ENCODE data around the gene SLTM. TPM values are rescaled to one million over a fixed set of nuclear protein-coding genes. Genes with fewer than 3 reads are reported as not detected.

SLTM gene
- polyA plus RNA-seq, 1 donor (not counting 4 experiments of a cell fraction or from before 2014, with no cell fraction given), result 58.9 TPM

DNA sequence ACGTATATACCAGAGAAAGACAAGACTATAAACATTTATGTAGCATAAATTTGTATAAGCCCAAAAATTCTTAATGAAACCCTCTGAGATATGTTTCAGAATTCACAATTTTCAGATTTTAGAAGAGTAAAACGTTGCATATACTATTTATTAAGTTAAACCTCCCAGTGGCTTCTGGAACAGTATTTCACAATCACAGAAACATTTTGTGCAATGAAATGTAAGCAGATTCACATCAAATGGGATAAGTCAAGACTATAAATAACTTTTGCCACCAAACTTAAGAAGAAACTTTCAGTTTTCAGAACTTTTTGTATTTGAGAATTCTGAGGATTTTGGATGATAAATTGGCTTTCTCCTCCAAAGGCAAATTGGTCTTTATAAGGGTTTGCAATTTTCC lies 9.2 kb downstream of the SLTM start:
- Histone ChIP-seq H4K20me1 (ENCODE audit: control insufficient read depth, extremely low read depth, insufficient read depth, low read length) (no peaks in the 10 kb centered on the region), H3K9me1 (ENCODE audit: control insufficient read depth, extremely low read depth, insufficient read depth, low read length) (no peaks in the 10 kb centered on the region), H2AFZ (ENCODE audit: control insufficient read depth, low read length) (no peak overlapping the region), H3K9me3 (ENCODE audit: control insufficient read depth, low read depth, low read length) (no peaks in the 10 kb centered on the region), H3K9ac (ENCODE audit: control insufficient read depth, extremely low read depth, insufficient read depth, low read length) (no peak overlapping the region), H3K4me3 (ENCODE audit: control insufficient read depth in 2 of 3, extremely low read depth in 1 of 3, insufficient read depth in 2 of 3, low read depth in 1 of 3, low read length in 3 of 3) (no peak overlapping the region), H3K4me1 (ENCODE audit: control insufficient read depth, extremely low read depth, insufficient read depth, low read length) (peaks cover 14% of the 10 kb centered on the region), H3K4me2 (ENCODE audit: control insufficient read depth, extremely low read depth, insufficient read depth, low read depth, low read length) (no peak overlapping the region), H3K36me3 (ENCODE audit: control insufficient read depth in 2 of 2, extremely low read depth in 1 of 2, insufficient read depth in 2 of 2, low read length in 2 of 2) (peaks cover 3 to 37% of the 10 kb centered on the region in 2 experiments), H3K27ac (ENCODE audit: control insufficient read depth, insufficient read depth, low read length) (peak overlapping the region; percentile 13), H3K27me3 (ENCODE audit: control insufficient read depth, extremely low read depth, insufficient read depth, low read length) (no peaks in the 10 kb centered on the region), H3K79me2 (ENCODE audit: control insufficient read depth, insufficient read depth, low read length) (peaks cover 91% of the 10 kb centered on the region)
- DNase-seq (ENCODE audit: low read depth, low spot score) (no peak), FAIRE-seq (no peak)
- dilution Hi-C loops (cut with MboI; ENCODE audit: extremely low pct_ligation_motif_present, low sequenced_read_pairs), result no loop called here
- TF ChIP-seq, protein P1, sequence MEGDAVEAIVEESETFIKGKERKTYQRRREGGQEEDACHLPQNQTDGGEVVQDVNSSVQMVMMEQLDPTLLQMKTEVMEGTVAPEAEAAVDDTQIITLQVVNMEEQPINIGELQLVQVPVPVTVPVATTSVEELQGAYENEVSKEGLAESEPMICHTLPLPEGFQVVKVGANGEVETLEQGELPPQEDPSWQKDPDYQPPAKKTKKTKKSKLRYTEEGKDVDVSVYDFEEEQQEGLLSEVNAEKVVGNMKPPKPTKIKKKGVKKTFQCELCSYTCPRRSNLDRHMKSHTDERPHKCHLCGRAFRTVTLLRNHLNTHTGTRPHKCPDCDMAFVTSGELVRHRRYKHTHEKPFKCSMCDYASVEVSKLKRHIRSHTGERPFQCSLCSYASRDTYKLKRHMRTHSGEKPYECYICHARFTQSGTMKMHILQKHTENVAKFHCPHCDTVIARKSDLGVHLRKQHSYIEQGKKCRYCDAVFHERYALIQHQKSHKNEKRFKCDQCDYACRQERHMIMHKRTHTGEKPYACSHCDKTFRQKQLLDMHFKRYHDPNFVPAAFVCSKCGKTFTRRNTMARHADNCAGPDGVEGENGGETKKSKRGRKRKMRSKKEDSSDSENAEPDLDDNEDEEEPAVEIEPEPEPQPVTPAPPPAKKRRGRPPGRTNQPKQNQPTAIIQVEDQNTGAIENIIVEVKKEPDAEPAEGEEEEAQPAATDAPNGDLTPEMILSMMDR (optimal IDR thresholded peaks at IDR 0.05 in 1 of 3, IDR thresholded peaks at IDR 0.05 in 1 of 3, conservative IDR thresholded peaks at IDR 0.05 in 1 of 3; ENCODE audit: extremely low read depth in 1 of 3, insufficient read depth in 2 of 3, low read length in 3 of 3), result no peak
- no peak for TF ChIP-seq EZH2 (IDR thresholded peaks at IDR 0.05; ENCODE audit: low read length)

DNA sequence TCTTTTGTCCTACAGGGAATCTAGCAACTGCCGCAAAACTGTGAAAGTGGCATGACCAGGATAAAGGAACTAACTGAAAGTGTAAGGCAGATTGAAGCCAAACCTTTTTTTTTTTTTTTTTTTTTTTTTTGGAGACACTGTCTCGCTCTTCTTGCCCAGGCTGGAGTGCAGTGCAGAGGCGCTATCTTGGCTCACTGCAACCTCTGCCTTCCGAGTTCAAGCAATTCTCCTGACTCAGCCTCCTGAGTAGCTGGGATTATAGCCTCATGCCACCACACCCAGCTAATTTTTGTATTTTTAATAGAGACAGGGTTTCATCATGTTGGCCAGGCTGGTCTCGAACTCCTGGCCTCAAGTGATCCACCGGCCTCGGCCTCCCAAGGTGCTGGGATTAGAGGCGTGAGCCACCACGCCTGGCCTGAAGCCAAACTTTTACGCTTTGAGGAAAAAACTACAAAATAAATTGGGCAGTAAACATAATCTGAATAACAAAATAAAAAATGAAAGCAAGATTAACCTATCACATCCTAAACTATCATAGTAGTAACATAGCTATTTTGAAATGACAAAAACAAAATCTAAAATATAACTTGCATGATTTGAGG lies 9.7 kb downstream of the SLTM start:
- Histone ChIP-seq H3K4me3 (ENCODE audit: control insufficient read depth in 2 of 3, extremely low read depth in 1 of 3, insufficient read depth in 2 of 3, low read depth in 1 of 3, low read length in 3 of 3) (no peak overlapping the region), H3K9me3 (ENCODE audit: control insufficient read depth, low read depth, low read length) (no peaks in the 10 kb centered on the region), H3K27me3 (ENCODE audit: control insufficient read depth, extremely low read depth, insufficient read depth, low read length) (no peaks in the 10 kb centered on the region), H3K79me2 (ENCODE audit: control insufficient read depth, insufficient read depth, low read length) (peaks cover 91% of the 10 kb centered on the region), H2AFZ (ENCODE audit: control insufficient read depth, low read length) (no peak overlapping the region), H4K20me1 (ENCODE audit: control insufficient read depth, extremely low read depth, insufficient read depth, low read length) (no peaks in the 10 kb centered on the region), H3K9ac (ENCODE audit: control insufficient read depth, extremely low read depth, insufficient read depth, low read length) (no peak overlapping the region), H3K4me2 (ENCODE audit: control insufficient read depth, extremely low read depth, insufficient read depth, low read depth, low read length) (no peak overlapping the region), H3K36me3 (ENCODE audit: control insufficient read depth in 2 of 2, extremely low read depth in 1 of 2, insufficient read depth in 2 of 2, low read length in 2 of 2) (peaks cover 3 to 31% of the 10 kb centered on the region in 2 experiments), H3K9me1 (ENCODE audit: control insufficient read depth, extremely low read depth, insufficient read depth, low read length) (no peaks in the 10 kb centered on the region), H3K27ac (ENCODE audit: control insufficient read depth, insufficient read depth, low read length) (no peak overlapping the region), H3K4me1 (ENCODE audit: control insufficient read depth, extremely low read depth, insufficient read depth, low read length) (peaks cover 15% of the 10 kb centered on the region)
- dilution Hi-C loops (cut with MboI; ENCODE audit: extremely low pct_ligation_motif_present, low sequenced_read_pairs), result no loop called here
- no peak for FAIRE-seq
- DNase-seq (ENCODE audit: low read depth, low spot score), result no peak
- no peak for TF ChIP-seq EZH2 (IDR thresholded peaks at IDR 0.05; ENCODE audit: low read length)
- TF ChIP-seq, protein P1 (optimal IDR thresholded peaks at IDR 0.05 in 1 of 3, IDR thresholded peaks at IDR 0.05 in 1 of 3, conservative IDR thresholded peaks at IDR 0.05 in 1 of 3; ENCODE audit: extremely low read depth in 1 of 3, insufficient read depth in 2 of 3, low read length in 3 of 3), result no peak

Data from keratinocyte (primary cell).